HG03565 (cell line): ENCODE results near the gene PIK3CD.

Experiments used
- ATAC-seq: cut with Tn5 transposase; IDR thresholded peaks from one replicate; pipeline ENCODE4 v1.9.1; 2021; ENCODE audit warnings: mild to moderate bottlenecking, moderate library complexity; ENCODE audit not compliant: unreplicated experiment

PIK3CD gene

DNA sequence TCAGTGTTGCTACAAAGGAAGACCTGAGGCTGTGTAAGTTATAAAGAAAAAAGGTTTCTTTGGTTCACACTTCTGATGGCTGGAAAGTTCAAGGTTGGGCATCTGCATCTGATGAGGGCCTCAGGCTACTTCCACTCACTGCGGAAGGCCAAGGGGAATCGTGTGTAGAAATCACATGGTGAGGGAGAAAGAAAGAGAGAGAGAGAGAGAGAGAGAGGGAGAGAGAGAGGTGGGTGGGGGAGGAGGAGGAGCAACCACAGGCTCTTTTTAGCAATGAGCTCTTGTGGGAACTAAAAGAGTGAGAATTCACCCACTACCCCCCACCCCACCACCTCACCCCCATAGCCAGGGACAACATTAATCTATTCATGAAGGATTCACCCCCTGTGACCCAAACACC, 112.4 kb downstream of the PIK3CD start:
- ATAC-seq: no peak

- no peak for ATAC-seq
These were observed 113.0 kb downstream of the PIK3CD start for GRCh38 chr1:9764550-9764949.

- ATAC-seq: no peak
These were observed 115.4 kb downstream of the PIK3CD start for GRCh38 chr1:9766759-9767442.

- no peak for ATAC-seq
These were observed 116.6 kb downstream of the PIK3CD start for GRCh38 chr1:9767964-9768668.

GRCh38 chr1:9768983-9769382, 117.5 kb downstream of the PIK3CD start:
- ATAC-seq: no peak

- ATAC-seq: no peak
These were observed 118.8 kb downstream of the PIK3CD start for GRCh38 chr1:9770298-9770697.

GRCh38 chr1:9774712-9775679, 123.5 kb downstream of the PIK3CD start:
- no peak for ATAC-seq

DNA sequence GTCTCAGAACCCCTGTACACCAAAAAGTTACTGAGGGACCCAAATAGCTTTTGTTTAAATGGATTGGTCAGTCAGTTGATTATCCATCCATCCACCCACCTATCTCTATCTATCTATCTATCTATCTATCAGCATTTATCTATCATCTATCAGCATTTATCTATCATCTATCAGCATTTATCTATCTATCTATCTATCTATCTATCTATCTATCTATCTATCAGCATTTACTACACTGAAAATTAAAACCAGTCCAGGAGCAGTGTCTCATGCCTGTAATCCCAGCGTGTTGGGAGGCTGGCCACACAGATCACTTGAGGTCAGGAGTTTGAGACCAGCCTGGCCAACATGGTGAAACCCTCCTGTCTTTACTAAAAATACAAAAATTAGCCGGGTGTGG, 125.2 kb downstream of the PIK3CD start:
- ATAC-seq: no peak
